Thymus (tissue), 11 donors: ENCODE results near the gene SLBP. TPM values are rescaled to one million over a fixed set of nuclear protein-coding genes. Genes with fewer than 3 reads are reported as not detected.

ENCODE experiments used
- DNase-seq, 9 donors: peaks; one replicate each; pipeline ENCODE4 v3.0.0-alpha.2; 2013; ENCODE audit warnings: low spot score in 9 of 9, low read depth in 6 of 9, missing footprints in 1 of 9
- H3K27ac ChIP-seq, 2 donors: one replicate each; pipeline ENCODE4 v1.5.1; 2013; ENCODE audit warnings: control low read depth in 1 of 2, low read depth in 1 of 2, low read length in 1 of 2, mild to moderate bottlenecking in 1 of 2, moderate library complexity in 1 of 2
- H3K27me3 ChIP-seq, 2 donors: one replicate each; pipeline ENCODE4 v1.5.1; 2013; ENCODE audit warnings: low read length in 1 of 2; ENCODE audit not compliant: control insufficient read depth in 2 of 2, insufficient read depth in 1 of 2
- H3K36me3 ChIP-seq, 2 donors: one replicate each; pipeline ENCODE4 v1.5.1; 2013; ENCODE audit warnings: low read length in 1 of 2, mild to moderate bottlenecking in 1 of 2, moderate library complexity in 1 of 2; ENCODE audit not compliant: control insufficient read depth in 2 of 2, insufficient read depth in 2 of 2
- H3K4me1 ChIP-seq, 2 donors: one replicate each; pipeline ENCODE4 v1.5.1; 2013; ENCODE audit warnings: low read length in 2 of 2; ENCODE audit not compliant: control insufficient read depth in 2 of 2, insufficient read depth in 2 of 2
- H3K4me3 ChIP-seq, 2 donors: one replicate each; pipeline ENCODE4 v1.5.1; 2013; ENCODE audit warnings: low read length in 2 of 2, control low read depth in 1 of 2, mild to moderate bottlenecking in 1 of 2
- H3K9me3 ChIP-seq, 2 donors: one replicate each; pipeline ENCODE4 v1.5.1; 2013; ENCODE audit warnings: low read length in 1 of 2, mild to moderate bottlenecking in 1 of 2; ENCODE audit not compliant: control insufficient read depth in 2 of 2, insufficient read depth in 1 of 2
- WGBS: extraction: QIAGEN DNeasy Blood & Tissue Kit; methylation state at CpG from one replicate; pipeline ENCODE4 v1.1.7; 2013; 5-methylcytosine and 5-hydroxymethylcytosine counted together
- polyA plus RNA-seq: library from polyadenylated mRNA; stranded (reverse); fragments of 200-250 nt; gene quantifications from one replicate; pipeline ENCODE4 v1.2.3, GENCODE V29; 2013
- total RNA-seq: library from RNA; stranded (reverse); fragments of 120-200 nt; gene quantifications from one replicate; pipeline ENCODE4 v1.2.4, GENCODE V29; 2013
- donor health status: healthy.

SLBP gene
- total and polyA plus RNA-seq, 2 donors: 53.1 to 96.2 TPM

DNA sequence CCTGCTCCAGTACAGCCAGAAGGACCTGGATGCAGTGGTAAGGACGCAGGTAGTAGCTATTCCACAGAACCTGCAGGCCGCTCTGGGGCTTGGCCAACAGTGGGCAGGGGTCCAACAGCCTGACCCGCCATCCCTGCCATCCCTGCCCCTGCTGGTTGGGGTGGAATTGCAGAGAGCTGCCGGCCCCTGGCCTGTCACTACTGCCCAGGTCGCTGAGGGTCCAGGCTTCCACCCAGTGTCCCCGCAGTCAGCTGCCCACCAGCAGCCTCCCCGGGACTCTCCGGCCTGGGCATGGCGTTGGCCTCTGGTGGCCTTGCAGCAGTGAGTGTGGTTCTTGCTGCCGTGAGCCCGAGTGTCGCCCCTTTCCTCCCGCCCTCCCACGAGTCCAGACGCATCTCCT lies 25.5 kb upstream of the SLBP start:
- H3K27me3 ChIP-seq: peaks cover 0 to 2% of the 10 kb centered on the region in 2 donors
- no peak overlapping the region for H3K4me3 ChIP-seq
- H3K27ac ChIP-seq: no peak overlapping the region
- no peaks in the 10 kb centered on the region for H3K4me1 ChIP-seq
- DNase-seq: no peak
- peaks cover 96 to 99% of the 10 kb centered on the region in 2 donors for H3K36me3 ChIP-seq
- peaks cover 26 to 45% of the 10 kb centered on the region in 2 donors for H3K9me3 ChIP-seq
- WGBS: 99% methylated on average over 15 of the region's 15 CpGs

DNA sequence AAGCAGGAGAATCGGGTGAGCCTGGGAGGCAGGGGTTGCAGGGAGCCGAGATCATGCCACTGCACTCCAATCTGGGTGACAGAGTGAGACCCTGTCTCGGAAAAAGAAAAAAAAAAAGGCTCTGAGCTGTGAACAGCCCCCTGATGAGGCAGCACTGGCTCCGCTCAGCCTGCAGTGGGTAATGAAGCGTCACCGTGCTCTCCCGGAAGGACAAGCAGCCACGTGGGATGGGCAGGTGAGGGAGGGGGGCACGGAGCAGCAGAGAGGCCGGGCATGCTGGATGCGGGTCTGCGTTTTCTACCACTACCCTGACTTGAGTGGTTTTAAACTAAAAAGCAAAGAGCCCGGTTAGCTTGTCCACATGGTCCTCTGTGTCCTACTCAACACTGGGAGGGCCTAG lies 24.7 kb upstream of the SLBP start:
- no peak overlapping the region for H3K4me3 ChIP-seq
- peaks cover 0 to 2% of the 10 kb centered on the region in 2 donors for H3K27me3 ChIP-seq
- DNase-seq: no peak
- H3K4me1 ChIP-seq: no peaks in the 10 kb centered on the region
- H3K9me3 ChIP-seq: peaks cover 26 to 45% of the 10 kb centered on the region in 2 donors
- H3K36me3 ChIP-seq: peaks cover 95 to 98% of the 10 kb centered on the region in 2 donors
- WGBS: 94% methylated on average over 13 of the region's 13 CpGs
- no peak overlapping the region for H3K27ac ChIP-seq

DNA sequence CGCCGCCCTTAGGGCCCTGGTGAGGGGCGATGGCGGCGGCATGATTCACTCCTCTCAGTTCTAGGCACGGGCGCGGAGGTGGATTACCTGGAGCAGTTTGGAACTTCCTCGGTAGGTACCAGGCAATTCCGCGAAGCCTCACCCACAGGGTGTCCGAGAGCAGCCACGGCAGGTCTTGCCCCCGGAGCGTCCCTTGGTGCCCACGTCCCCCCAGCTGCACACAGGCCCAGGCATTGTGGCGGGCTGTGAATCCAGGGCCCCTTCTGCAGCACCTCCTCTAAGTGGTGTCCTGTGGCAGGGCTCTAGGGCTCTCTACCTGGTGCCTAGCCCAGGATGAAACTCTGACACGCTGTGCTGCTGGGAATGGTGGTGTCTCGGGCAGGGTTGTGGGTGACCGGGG lies 23.1 kb upstream of the SLBP start:
- no peak for DNase-seq
- Histone ChIP-seq H3K36me3 (peaks cover 94 to 98% of the 10 kb centered on the region in 2 donors), H3K9me3 (peaks cover 26 to 45% of the 10 kb centered on the region in 2 donors), H3K27me3 (peaks cover 0 to 2% of the 10 kb centered on the region in 2 donors), H3K4me3 (no peak overlapping the region), H3K4me1 (no peaks in the 10 kb centered on the region), H3K27ac (no peak overlapping the region)
- 93% methylated on average over 20 of the region's 20 CpGs for WGBS

DNA sequence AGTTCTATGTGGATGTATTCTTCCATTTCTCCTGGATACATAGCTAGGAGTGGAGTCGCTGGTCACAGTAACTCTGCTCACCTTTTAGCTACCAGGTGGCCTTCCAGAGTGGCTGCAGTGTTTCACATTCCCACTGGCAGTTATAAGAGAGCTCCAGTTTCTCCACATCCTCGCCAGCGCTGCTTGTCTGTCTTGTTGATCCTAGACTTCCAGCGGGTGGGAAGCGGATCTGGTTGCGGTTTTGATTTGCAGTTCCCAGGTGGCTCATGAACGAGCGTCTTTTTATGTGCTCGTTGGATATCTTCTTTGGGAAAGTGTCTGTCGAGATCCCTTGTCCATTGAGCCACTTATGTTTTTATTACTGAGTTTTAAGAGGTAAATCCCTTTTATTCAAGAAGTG lies 20.8 kb upstream of the SLBP start:
- H3K9me3 ChIP-seq: peaks cover 21 to 30% of the 10 kb centered on the region in 2 donors
- WGBS: 93% methylated on average over 10 of the region's 10 CpGs
- H3K27ac ChIP-seq: no peak overlapping the region
- H3K36me3 ChIP-seq: peaks cover 94 to 95% of the 10 kb centered on the region in 2 donors
- H3K4me1 ChIP-seq: no peaks in the 10 kb centered on the region
- no peak overlapping the region for H3K4me3 ChIP-seq
- DNase-seq: no peak
- H3K27me3 ChIP-seq: peaks cover 0 to 2% of the 10 kb centered on the region in 2 donors

DNA sequence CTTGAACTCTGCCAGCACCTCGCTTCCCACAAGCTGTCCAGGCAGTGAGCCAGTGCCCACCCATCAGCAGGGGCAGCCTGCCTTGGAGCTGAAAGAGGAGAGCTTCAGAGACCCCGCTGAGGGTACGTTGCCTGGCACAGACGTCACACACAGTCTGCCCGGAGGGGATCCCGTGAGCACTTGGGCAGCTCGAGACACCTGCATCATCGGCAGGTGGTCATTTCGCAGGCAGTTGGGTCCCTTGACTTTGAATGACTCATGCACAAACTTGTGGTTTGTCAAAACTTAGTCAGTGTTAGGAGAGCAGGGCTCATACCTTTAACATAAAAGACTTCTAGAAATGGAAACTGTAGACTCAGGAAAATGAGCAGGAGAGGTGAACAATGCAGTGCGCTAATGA lies 19.1 kb upstream of the SLBP start:
- no peak overlapping the region for H3K4me3 ChIP-seq
- H3K27me3 ChIP-seq: no peaks in the 10 kb centered on the region
- H3K4me1 ChIP-seq: peaks cover 3 to 4% of the 10 kb centered on the region in 2 donors
- H3K27ac ChIP-seq: no peak overlapping the region
- no peak for DNase-seq
- WGBS: 94% methylated on average over 10 of the region's 10 CpGs
- peaks cover 7 to 15% of the 10 kb centered on the region in 2 donors for H3K9me3 ChIP-seq
- H3K36me3 ChIP-seq: peaks cover 88 to 94% of the 10 kb centered on the region in 2 donors

DNA sequence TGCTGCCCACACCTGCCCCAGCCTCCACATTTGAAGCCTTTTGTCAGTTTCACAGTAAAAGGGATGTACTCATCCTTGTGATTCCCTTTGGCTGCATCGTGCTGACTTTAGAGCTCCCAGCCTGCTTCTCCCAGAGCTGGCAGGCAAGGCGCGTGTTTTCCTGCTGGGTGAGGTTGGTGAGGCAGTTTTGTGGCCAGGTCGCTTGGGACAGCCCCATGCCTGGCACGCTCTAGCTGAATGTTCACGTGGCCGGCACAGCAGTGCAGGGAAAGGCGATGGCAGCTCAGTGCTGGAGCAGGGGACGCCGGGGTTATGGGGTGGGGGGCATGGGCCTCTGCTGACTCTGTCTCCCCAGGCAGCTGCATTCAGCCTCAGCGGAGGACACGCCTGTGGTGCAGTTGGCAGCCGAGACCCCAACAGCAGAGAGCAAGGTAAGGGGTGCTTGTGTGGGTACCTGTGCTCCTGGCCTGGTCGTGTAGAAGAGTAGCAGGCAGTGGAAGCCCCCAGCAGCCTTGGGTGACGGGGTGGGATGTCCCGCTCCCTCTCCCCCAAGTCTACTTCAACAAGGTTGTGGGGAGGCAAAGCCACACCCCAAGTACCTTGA lies 18.5 kb upstream of the SLBP start:
- peaks cover 84 to 94% of the 10 kb centered on the region in 2 donors for H3K36me3 ChIP-seq
- no peak for DNase-seq
- no peak overlapping the region for H3K4me3 ChIP-seq
- H3K4me1 ChIP-seq: peaks cover 6 to 8% of the 10 kb centered on the region in 2 donors
- H3K27me3 ChIP-seq: no peaks in the 10 kb centered on the region
- peaks cover 3 to 10% of the 10 kb centered on the region in 2 donors for H3K9me3 ChIP-seq
- 94% methylated on average over 16 of the region's 16 CpGs for WGBS
- no peak overlapping the region for H3K27ac ChIP-seq

DNA sequence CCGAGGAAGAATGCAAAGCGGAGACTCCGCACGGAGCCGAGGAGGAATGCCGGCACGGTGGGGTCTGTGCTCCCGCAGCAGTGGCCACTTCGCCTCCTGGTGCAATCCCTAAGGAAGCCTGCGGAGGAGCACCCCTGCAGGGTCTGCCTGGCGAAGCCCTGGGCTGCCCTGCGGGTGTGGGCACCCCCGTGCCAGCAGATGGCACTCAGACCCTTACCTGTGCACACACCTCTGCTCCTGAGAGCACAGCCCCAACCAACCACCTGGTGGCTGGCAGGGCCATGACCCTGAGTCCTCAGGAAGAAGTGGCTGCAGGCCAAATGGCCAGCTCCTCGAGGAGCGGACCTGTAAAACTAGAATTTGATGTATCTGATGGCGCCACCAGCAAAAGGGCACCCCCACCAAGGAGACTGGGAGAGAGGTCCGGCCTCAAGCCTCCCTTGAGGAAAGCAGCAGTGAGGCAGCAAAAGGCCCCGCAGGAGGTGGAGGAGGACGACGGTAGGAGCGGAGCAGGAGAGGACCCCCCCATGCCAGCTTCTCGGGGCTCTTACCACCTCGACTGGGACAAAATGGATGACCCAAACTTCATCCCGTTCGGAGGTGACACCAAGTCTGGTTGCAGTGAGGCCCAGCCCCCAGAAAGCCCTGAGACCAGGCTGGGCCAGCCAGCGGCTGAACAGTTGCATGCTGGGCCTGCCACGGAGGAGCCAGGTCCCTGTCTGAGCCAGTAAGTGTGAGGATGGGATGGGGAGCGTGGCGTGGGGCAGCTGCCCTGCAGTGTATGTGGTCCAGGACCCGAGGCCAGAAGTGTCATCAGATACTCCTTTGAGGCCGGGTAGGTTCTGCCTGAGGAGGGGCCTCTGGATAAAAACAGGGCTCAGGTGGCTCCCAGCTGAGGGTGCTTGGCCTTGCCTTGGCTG lies 16.2 kb upstream of the SLBP start:
- Histone ChIP-seq H3K4me1 (peaks cover 9 to 17% of the 10 kb centered on the region in 2 donors), H3K27me3 (no peaks in the 10 kb centered on the region), H3K27ac (no peak overlapping the region), H3K9me3 (no peaks in the 10 kb centered on the region), H3K36me3 (peaks cover 73 to 90% of the 10 kb centered on the region in 2 donors), H3K4me3 (no peak overlapping the region)
- DNase-seq: no peak
- 97% methylated on average over 31 of the region's 31 CpGs for WGBS

DNA sequence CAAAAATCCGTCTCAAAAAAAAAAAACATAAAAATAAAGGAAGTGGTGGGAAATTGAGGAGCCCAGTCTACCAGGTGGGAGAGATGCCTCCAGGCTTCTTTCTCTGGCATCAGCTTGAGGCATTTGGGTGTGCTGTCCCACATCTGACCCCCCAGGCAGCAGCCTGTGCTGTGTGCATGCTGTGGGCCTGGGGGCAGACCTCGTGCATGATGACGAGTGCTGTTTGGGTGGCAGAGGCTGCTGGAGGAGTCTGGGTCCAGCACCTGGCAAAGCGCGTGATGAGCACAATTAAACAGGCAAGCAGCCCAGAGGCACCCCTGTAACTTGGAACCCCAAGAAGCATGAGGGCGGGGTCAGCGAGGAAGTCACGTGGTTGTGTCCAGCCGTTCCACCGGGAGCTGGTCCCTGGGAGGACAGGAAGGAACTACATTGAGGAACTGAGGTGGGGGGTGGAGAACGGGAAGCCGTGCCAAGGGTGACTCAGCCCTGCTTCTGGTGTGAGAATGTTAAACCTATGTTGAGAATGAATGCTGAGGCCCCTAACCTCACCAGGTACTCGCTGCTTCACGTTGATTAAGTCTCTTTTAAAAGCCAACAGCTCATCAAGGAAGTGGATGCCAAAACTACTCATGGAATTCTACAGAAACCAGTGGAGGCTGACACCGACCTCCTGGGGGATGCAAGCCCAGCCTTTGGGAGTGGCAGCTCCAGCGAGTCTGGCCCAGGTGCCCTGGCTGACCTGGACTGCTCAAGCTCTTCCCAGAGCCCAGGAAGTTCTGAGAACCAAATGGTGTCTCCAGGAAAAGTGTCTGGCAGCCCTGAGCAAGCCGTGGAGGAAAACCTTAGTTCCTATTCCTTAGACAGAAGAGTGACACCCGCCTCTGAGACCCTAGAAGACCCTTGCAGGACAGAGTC lies 15.3 kb upstream of the SLBP start:
- no peak overlapping the region for H3K27ac ChIP-seq
- WGBS: 82% methylated on average over 18 of the region's 18 CpGs
- no peaks in the 10 kb centered on the region for H3K9me3 ChIP-seq
- DNase-seq: no peak
- no peak overlapping the region for H3K4me3 ChIP-seq
- H3K36me3 ChIP-seq: peaks cover 65 to 82% of the 10 kb centered on the region in 2 donors
- peaks cover 17 to 26% of the 10 kb centered on the region in 2 donors for H3K4me1 ChIP-seq
- H3K27me3 ChIP-seq: no peaks in the 10 kb centered on the region
